GM19025 (cell line): ENCODE results near the gene S1PR2.
A peak's percentile ranks its signal among the peaks of the same experiment; 100 is the strongest.
"Not testable (repeated sequence)": the region's sequence is repeated elsewhere in the genome, so short reads cannot be mapped to it uniquely, and the experiment has no call there.

ENCODE experiments used
- ATAC-seq: cut with Tn5 transposase; IDR thresholded peaks from one replicate; pipeline ENCODE4 v1.9.1; 2021; ENCODE audit warnings: mild to moderate bottlenecking, low read depth, moderate library complexity; ENCODE audit not compliant: unreplicated experiment

S1PR2 gene

GRCh38 chr19:10255358-10255757 is 24.2 kb upstream of the S1PR2 start:
- no peak for ATAC-seq

GRCh38 chr19:10254244-10254643 is 23.1 kb upstream of the S1PR2 start:
- no peak for ATAC-seq

- no peak for ATAC-seq
These were observed 21.6 kb upstream of the S1PR2 start for GRCh38 chr19:10252707-10253106.

GRCh38 chr19:10251792-10252694 is 20.9 kb upstream of the S1PR2 start, which contains the start of gene MRPL4:
Gene MRPL4 (plus strand): TSS chr19:10252214. CDS start chr19:10252254, 40 bp downstream.
- ATAC-seq, result peak; percentile 82

GRCh38 chr19:10246511-10246910 is 15.4 kb upstream of the S1PR2 start:
- no peak for ATAC-seq

- no peak for ATAC-seq
These were observed 14.2 kb upstream of the S1PR2 start for GRCh38 chr19:10245189-10245939.

GRCh38 chr19:10243606-10244005 is 12.5 kb upstream of the S1PR2 start:
- no peak for ATAC-seq

GRCh38 chr19:10241826-10242449 is 10.8 kb upstream of the S1PR2 start:
- ATAC-seq, result not testable (repeated sequence)

GRCh38 chr19:10238172-10238783 is 7.1 kb upstream of the S1PR2 start:
- no peak for ATAC-seq

- ATAC-seq, result no peak
These were observed 6.6 kb upstream of the S1PR2 start for GRCh38 chr19:10237702-10238101.

- not testable (repeated sequence) for ATAC-seq
These were observed 4.3 kb upstream of the S1PR2 start for GRCh38 chr19:10235409-10235808.

GRCh38 chr19:10235003-10235402 is 3.9 kb upstream of the S1PR2 start:
- no peak for ATAC-seq

GRCh38 chr19:10233946-10234345 is 2.8 kb upstream of the S1PR2 start:
- ATAC-seq, result no peak

- no peak for ATAC-seq
These were observed 589 bp upstream of the S1PR2 start for GRCh38 chr19:10231612-10232228.

- no peak for ATAC-seq
These were observed 814 bp downstream of the S1PR2 start for GRCh38 chr19:10230173-10230860.

- no peak for ATAC-seq
These were observed 2.2 kb downstream of the S1PR2 start for GRCh38 chr19:10228920-10229319.

GRCh38 chr19:10228393-10228792 is 2.7 kb downstream of the S1PR2 start:
- ATAC-seq, result no peak

- no peak for ATAC-seq
These were observed 3.8 kb downstream of the S1PR2 start for GRCh38 chr19:10227026-10227971.
